GM21526 (cell line): ENCODE results near the gene EBP.
"Not testable (repeated sequence)": the region's sequence is repeated elsewhere in the genome, so short reads cannot be mapped to it uniquely, and the experiment has no call there.

Source experiments
- ATAC-seq: cut with Tn5 transposase; IDR thresholded peaks from one replicate; pipeline ENCODE4 v1.9.1; 2021; ENCODE audit warnings: moderate library complexity; ENCODE audit not compliant: unreplicated experiment, low FRiP score

EBP gene

GRCh38 chrX:48492293-48492910 is 29.2 kb upstream of the EBP start:
- no peak for ATAC-seq

GRCh38 chrX:48493890-48494364 is 27.7 kb upstream of the EBP start:
- no peak for ATAC-seq

- ATAC-seq: no peak
Observed at GRCh38 chrX:48496660-48497059, 24.9 kb upstream of the EBP start.

- ATAC-seq: no peak
Observed at GRCh38 chrX:48497871-48498270, 23.7 kb upstream of the EBP start.

GRCh38 chrX:48498374-48498809 is 23.2 kb upstream of the EBP start:
- no peak for ATAC-seq

- no peak for ATAC-seq
Observed at GRCh38 chrX:48504261-48504660, 17.3 kb upstream of the EBP start.

- ATAC-seq: no peak
Observed at GRCh38 chrX:48505481-48505880, 16.1 kb upstream of the EBP start.

- ATAC-seq: no peak
Observed at GRCh38 chrX:48507246-48507645, 14.4 kb upstream of the EBP start.

- ATAC-seq: peak; percentile 60
Observed at GRCh38 chrX:48508400-48509244, 13.0 kb upstream of the EBP start, which contains the start of gene PORCN. TSS of gene PORCN (plus strand) at chrX:48508992. CDS start at chrX:48509821, 829 bp downstream.

GRCh38 chrX:48509245-48509590 is 12.4 kb upstream of the EBP start:
- no peak for ATAC-seq

GRCh38 chrX:48509619-48510018 is 12.0 kb upstream of the EBP start:
- no peak for ATAC-seq

- ATAC-seq: no peak
Observed at GRCh38 chrX:48511560-48511959, 10.0 kb upstream of the EBP start.

GRCh38 chrX:48512371-48512935 is 9.2 kb upstream of the EBP start:
- no peak for ATAC-seq

GRCh38 chrX:48513670-48514069 is 7.9 kb upstream of the EBP start:
- ATAC-seq: no peak

- no peak for ATAC-seq
Observed at GRCh38 chrX:48514126-48514806, 7.3 kb upstream of the EBP start.

- no peak for ATAC-seq
Observed at GRCh38 chrX:48514868-48515460, 6.6 kb upstream of the EBP start.

- no peak for ATAC-seq
Observed at GRCh38 chrX:48515842-48516241, 5.8 kb upstream of the EBP start.

GRCh38 chrX:48516285-48516684 is 5.3 kb upstream of the EBP start:
- ATAC-seq: no peak

- ATAC-seq: no peak
Observed at GRCh38 chrX:48516987-48517386, 4.6 kb upstream of the EBP start.

GRCh38 chrX:48519481-48519880 is 2.1 kb upstream of the EBP start:
- not testable (repeated sequence) for ATAC-seq

GRCh38 chrX:48520455-48520854 is 1.2 kb upstream of the EBP start:
- ATAC-seq: no peak
